ENCODE data around the gene TMCC1. TPM values are rescaled to one million over a fixed set of nuclear protein-coding genes. Genes with fewer than 3 reads are reported as not detected.
A peak's percentile ranks its signal among the peaks of the same experiment; 100 is the strongest.

Gene TMCC1
- total and polyA plus RNA-seq, 4 donors = 10.2 to 60.0 (median 11.0) TPM

GRCh38 chr3:129609591-129610182 lies 283.8 kb downstream of the TMCC1 start:
- Histone ChIP-seq H3K36me3 (ENCODE audit: control insufficient read depth in 4 of 4, insufficient read depth in 3 of 4, low read depth in 1 of 4, low read length in 3 of 4) (no peaks in the 10 kb centered on the region), H3K9ac (ENCODE audit: low read depth in 1 of 2, low read length in 2 of 2) (no peak overlapping the region), H3K27me3 (ENCODE audit: control insufficient read depth in 4 of 4, insufficient read depth in 4 of 4, low read length in 3 of 4) (no peaks in the 10 kb centered on the region), H3K9me3 (ENCODE audit: control insufficient read depth in 4 of 4, low read length in 3 of 4) (no peaks in the 10 kb centered on the region), H3K4me3 (ENCODE audit: low read depth in 1 of 3, low read length in 3 of 3) (no peak overlapping the region), H3K4me1 (ENCODE audit: control insufficient read depth in 4 of 4, insufficient read depth in 4 of 4, low read length in 3 of 4) (peaks cover 3 to 18% (median 9%) of the 10 kb centered on the region in 4 donors), H3K27ac (ENCODE audit: low read depth in 1 of 2, low read length in 2 of 2) (peak overlapping the region; percentile 57 to 79)
- no peak for DNase-seq (ENCODE audit: low spot score)
- WGBS = 33% methylated on average over 3 of the region's 3 CpGs
- no peak for TF ChIP-seq NR2F2 (IDR thresholded peaks at IDR 0.05)
- no peak for TF ChIP-seq HNF4A (conservative IDR thresholded peaks at IDR 0.05)
- TF ChIP-seq FOXA2 (IDR thresholded peaks at IDR 0.05) = no peak
- TF ChIP-seq EGR1 (IDR thresholded peaks at IDR 0.05; ENCODE audit: low read depth in 2 of 2) = no peak
- TF ChIP-seq GABPA (IDR thresholded peaks at IDR 0.05 in 1 of 2, conservative IDR thresholded peaks at IDR 0.05 in 1 of 2) = no peak
- TF ChIP-seq HNF4G (IDR thresholded peaks at IDR 0.05) = no peak
- no peak for TF ChIP-seq RXRA (IDR thresholded peaks at IDR 0.05)
- TF ChIP-seq REST (IDR thresholded peaks at IDR 0.05) = no peak

- Histone ChIP-seq H3K9ac (ENCODE audit: low read depth in 1 of 2, low read length in 2 of 2) (no peak overlapping the region), H3K27me3 (ENCODE audit: control insufficient read depth in 4 of 4, insufficient read depth in 4 of 4, low read length in 3 of 4) (no peaks in the 10 kb centered on the region), H3K4me3 (ENCODE audit: low read depth in 1 of 3, low read length in 3 of 3) (no peak overlapping the region), H3K36me3 (ENCODE audit: control insufficient read depth in 4 of 4, insufficient read depth in 3 of 4, low read depth in 1 of 4, low read length in 3 of 4) (no peaks in the 10 kb centered on the region), H3K4me1 (ENCODE audit: control insufficient read depth in 4 of 4, insufficient read depth in 4 of 4, low read length in 3 of 4) (peaks cover 3 to 22% (median 11%) of the 10 kb centered on the region in 4 donors), H3K27ac (ENCODE audit: low read depth in 1 of 2, low read length in 2 of 2) (peak overlapping the region; percentile 57 to 79), H3K9me3 (ENCODE audit: control insufficient read depth in 4 of 4, low read length in 3 of 4) (no peaks in the 10 kb centered on the region)
- 86% methylated on average over 4 of the region's 4 CpGs for WGBS
- DNase-seq (ENCODE audit: low spot score) = no peak
- TF ChIP-seq REST (IDR thresholded peaks at IDR 0.05) (no peak), JUND (IDR thresholded peaks at IDR 0.05) (no peak), ATF3 (IDR thresholded peaks at IDR 0.05) (no peak), EGR1 (IDR thresholded peaks at IDR 0.05; ENCODE audit: low read depth in 2 of 2) (no peak), ZBTB33 (IDR thresholded peaks at IDR 0.05) (no peak), FOXA1 (IDR thresholded peaks at IDR 0.05) (no peak), HNF4G (IDR thresholded peaks at IDR 0.05) (no peak), FOXA2 (IDR thresholded peaks at IDR 0.05) (no peak), HNF4A (conservative IDR thresholded peaks at IDR 0.05) (no peak), NR2F2 (IDR thresholded peaks at IDR 0.05) (no peak), SP1 (IDR thresholded peaks at IDR 0.05) (no peak), RXRA (IDR thresholded peaks at IDR 0.05) (no peak), YY1 (IDR thresholded peaks at IDR 0.05) (no peak), GABPA (IDR thresholded peaks at IDR 0.05 in 1 of 2, conservative IDR thresholded peaks at IDR 0.05 in 1 of 2) (no peak), TAF1 (conservative IDR thresholded peaks at IDR 0.05) (no peak), RAD21 (IDR thresholded peaks at IDR 0.05) (no peak), CTCF (IDR thresholded peaks at IDR 0.05; ENCODE audit: low read depth, low read length, missing input control) (no peak), MAX (IDR thresholded peaks at IDR 0.05) (no peak)
These were observed 284.4 kb downstream of the TMCC1 start for GRCh38 chr3:129608936-129609590.

Data from liver (tissue), 9 donors.